Esophagus mucosa (tissue), 1 donor: ENCODE data around the gene ALK. TPM values are rescaled to one million over a fixed set of nuclear protein-coding genes. Genes with fewer than 3 reads are reported as not detected.

Source experiments
- ATAC-seq: fragments of 200-7000 bp; cut with Tn5 transposase; one replicate; pipeline ENCODE4 v1.9.1; 2020
- total RNA-seq: library from RNA; stranded (reverse); gene quantifications from one replicate; pipeline ENCODE4 v1.2.4, GENCODE V29; 2023
- donor health status: DM: yes; HTN: yes; CAD: no.

ALK gene
- total RNA-seq, 1 donor from 2014 or later, result 0.04 TPM

DNA sequence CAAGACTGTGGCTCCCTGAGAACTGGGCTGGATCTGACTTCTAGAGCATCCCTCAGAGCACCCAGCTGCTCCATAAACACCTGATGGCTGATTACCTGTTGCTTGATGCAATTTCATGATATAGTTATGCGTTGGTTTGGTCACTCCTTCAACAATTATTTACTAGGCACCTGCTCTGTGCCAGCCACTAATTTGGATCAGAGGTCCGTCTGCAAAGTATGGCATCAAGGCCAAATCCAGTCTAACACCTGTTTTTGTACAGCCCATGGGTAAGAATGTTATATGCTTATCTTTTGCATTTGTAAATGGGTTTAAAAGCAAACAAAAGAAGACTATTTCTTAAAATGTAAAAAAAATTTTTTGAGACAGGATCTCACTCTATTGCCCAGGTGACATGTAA lies 348.2 kb downstream of the ALK start:
- ATAC-seq, result no peak

DNA sequence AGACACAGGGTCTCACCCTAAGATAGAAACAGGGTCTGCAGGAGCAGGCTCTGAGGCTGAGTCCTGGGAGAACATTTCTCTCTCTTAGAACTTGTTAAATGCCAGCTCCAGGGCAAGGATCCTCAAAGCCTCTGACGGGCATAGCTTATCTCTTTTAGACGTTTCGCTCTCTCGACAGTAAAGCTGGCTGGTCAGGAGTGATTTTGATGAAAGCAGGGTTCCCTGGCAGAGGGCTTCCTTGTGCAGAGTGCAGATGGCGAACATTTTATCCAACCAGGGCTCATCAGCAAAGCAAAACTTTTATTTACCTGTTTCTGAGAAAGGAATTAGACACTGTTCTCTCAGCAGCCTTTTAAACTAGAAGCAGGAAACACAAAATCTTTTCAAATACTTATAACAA lies 350.8 kb downstream of the ALK start:
- ATAC-seq, result no peak

DNA sequence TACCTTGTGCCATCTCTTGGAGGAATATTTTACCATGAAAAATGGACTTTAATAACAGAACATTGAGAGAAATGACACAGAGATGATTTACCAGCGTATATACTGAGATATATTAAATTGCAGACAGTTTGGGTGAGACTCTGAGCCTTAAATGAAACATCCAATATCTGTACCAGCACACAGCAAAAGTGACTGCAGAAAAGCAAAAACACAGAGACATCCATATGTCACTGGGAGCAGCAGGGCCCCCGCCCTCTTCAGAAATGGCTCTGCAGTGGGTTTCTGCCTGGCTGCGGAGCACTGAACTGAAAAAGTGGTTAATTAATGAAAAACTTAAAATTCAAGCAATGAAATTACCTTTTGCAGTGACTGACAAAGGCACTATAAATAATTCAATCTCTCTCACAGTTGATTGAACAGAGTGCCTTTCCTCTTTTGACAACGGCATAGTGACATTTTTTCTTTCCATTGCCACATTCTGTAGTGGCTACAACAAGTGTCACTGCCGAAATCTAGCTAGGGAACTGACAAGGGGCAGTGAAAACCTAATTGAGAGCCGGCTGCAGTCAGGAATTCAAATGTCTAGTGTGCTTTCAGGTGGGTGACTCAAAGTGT lies 353.4 kb downstream of the ALK start:
- ATAC-seq, result no peak

DNA sequence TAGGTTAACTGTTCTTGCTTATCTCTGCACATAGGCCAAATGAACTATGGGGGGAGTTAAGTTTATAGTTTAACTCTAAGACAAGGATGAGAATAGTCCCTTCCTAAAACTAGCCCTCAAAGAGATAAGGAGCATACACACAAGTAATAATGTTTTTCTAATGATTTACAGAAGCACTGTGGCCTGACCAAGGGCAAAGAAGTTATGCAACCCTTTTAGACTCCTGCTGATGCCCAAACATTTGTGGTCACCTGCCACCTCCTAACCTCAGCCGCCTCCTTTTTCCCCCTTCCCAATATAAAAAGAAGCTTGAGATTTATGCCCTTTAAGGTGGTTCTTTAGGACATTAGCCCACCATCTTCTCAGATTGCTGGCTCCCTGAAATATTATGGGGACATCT lies 357.7 kb downstream of the ALK start:
- no peak for ATAC-seq

DNA sequence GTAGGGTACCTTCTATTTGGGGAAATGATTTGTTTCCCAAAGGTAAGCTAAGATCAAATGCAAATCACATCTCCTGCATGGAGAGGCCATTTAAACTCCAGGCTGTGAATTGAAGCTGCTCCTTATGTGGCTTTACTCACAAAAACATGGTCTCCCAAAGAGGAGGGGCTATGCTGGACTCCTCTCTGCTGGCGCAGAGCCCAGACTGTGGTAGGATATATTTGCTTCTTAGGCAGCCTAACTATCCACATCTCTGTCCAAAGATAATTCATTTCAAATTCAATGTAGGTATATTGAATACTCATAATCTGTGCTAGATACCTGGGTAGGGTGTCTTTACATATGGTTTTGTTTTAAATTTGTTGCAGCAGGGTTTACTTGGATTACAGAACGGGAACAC lies 358.5 kb downstream of the ALK start:
- no peak for ATAC-seq

DNA sequence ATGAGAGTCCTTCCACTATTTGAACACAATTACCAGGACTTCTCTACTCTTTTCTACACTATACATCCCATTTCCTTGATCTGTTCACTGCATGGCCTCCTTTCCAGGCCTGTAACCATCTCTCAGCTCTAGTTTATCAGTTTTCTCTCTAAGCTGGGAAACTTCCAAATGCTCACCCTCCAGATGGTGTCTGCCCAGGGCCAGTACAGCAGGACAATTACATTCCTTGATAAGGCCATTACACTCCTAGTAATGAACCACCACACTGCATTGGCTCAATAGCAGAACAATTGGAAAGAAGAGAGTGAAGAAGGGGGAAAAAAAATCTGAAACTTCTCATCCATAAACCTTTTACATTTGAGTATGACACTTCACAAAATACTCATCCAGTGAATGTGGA lies 359.1 kb downstream of the ALK start:
- ATAC-seq, result no peak

DNA sequence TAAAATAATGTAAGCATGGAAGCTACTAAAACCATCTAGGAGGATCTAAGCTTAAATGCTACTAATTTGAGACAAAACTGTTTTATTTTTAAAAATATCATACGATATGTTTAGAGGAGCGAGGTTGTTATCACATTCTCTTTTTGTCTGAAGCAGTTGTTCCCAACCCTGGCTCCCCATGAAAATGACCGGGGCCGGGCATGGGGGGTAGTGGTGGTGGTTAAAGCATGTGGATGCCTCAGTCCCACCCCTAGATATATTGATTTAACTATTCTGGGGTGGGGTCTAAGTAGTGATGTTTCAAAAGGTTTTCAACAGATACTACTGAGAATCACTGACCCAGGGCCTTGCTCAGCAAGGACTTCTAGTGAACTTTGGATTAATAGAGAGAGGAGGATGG lies 359.8 kb downstream of the ALK start:
- ATAC-seq, result no peak

DNA sequence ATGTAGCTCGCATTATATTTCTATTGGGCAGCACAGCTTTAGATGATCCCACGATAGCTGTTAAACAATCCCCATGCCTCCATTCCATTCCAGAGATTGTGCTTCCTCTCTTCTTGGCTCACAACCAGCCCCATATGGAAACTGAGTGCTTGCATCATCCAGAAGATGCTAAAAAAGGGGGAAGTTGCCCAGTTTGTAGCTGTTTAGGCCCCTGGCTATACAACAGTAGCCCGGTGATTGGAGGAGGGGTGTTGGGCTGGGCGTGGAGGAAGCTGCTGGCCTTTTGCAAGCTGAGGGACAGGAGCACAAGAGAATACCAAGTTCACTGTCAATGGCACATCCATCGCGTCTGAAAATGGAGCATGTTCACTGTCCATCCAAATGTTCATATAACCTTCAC lies 360.2 kb downstream of the ALK start:
- no peak for ATAC-seq

DNA sequence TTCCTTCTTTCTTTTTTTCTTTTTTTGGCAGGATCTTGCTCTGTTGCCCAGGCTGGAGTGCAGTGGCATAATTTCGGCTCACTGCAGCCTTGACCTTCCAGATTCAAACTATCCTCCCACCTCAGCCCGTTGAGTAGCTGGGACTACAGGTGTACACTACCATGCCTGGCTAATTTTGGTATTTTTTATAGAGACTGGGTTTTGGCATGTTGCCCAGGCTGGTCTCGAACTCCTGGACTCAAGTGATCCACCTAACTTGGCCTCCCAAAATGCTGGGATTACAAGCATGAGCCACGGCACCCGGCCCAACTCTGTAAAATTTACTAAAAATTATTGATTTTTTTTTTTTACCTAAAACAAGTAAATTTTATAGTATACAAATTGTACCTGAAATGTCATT lies 360.8 kb downstream of the ALK start:
- no peak for ATAC-seq

DNA sequence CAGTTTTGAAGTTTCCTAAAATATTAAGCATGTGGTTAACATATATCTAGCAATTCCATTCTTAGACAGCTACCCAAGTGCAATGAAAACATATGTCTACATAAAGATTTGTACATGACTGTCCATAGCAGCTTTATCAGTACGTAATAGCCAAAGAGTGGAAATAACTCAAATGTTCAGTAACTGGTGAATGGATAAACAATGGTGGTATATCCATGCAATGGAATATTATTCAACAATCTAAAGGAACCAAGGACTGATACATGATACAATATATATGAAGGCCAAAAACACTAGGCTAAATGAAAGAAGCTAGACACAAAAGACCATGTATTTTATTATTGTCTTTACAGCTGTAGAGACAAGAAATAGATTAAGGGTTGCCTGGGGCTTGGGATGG lies 361.4 kb downstream of the ALK start:
- no peak for ATAC-seq

DNA sequence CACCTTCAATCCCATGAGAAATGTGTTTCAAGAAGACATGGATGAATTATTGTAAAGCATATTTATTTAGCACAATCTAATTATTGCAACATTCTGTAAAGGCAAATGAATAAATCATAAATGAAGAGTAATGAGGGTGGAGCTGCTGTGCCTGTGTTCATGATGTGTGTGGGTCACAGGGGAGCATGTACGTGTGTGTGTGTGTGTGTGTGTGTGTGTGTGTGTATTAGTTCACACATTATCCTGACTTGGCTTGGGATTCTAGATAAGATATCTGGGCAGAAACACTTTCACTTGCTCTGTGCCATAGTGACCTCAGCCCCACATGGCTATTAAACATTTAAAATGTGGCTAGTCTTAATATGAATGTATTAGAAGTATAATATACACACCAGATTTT lies 361.8 kb downstream of the ALK start:
- ATAC-seq, result no peak

DNA sequence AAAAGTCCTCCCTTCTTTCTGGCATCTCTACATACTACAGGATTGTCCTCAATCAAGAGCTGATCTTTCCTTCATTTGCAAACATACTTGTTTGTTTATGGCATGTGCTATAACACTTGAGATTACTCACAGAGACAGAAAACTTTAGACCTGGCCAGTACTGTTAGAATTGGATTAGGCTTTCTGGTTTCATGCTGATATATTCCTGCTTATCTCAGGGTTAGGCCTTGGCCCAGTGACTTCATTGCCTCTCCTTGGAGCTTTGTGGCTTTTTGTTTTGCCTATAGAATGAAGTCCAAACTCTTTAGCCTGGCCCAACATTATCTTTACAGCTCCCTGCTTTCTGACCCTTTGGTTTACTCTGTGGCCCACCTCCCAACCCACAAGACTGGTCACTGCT lies 363.3 kb downstream of the ALK start:
- no peak for ATAC-seq

DNA sequence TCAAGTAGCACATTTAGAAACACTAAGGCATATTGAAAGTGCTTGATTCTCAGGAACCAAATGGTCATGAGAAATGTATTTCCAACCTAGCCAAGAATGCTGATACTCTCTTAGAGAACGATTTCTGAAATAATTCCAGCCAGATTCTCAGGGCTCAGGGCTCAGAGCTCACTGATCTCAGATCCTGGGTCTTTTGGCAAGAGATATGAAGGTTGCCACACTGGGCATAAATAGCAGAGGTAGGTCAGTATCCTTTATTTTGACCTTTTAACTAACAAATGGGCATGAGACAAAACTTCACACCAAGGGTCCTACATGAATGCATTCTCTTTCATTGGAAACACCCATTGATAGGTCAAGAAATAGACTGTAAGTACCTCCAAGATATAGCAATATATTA lies 364.1 kb downstream of the ALK start:
- no peak for ATAC-seq

DNA sequence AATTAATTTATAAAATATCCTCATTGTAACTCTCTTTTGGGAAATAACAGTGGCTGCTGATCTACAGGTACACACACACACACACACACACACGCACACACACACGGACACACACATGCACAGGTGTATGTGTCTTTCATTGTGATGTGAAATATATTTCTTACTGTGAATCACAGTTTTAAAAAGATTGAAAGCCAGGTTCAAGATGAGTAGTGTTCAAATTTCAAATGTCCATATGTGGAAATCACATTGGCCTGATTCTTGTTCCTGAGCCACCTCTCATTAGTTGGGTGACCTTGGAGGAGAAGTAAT lies 372.4 kb downstream of the ALK start:
- ATAC-seq, result no peak

DNA sequence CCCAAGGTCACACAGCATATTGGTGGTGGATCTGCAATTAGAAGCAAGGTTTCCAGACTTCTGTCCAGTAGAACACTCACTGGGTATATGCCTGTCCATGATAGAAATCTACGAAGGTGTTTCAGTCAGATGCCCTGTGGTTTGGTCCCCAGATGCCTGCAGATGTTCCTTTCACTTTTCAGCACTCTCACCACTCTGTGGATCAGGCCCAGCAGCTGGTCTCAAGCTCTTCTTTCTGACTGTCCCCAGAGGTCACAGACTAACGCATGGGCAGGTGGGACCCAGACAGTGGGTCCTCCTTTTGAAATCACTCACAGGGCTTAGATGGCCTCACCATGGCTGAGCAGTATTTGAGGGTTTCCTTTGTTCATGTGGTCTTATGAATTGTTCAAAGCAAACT lies 376.5 kb downstream of the ALK start:
- no peak for ATAC-seq

DNA sequence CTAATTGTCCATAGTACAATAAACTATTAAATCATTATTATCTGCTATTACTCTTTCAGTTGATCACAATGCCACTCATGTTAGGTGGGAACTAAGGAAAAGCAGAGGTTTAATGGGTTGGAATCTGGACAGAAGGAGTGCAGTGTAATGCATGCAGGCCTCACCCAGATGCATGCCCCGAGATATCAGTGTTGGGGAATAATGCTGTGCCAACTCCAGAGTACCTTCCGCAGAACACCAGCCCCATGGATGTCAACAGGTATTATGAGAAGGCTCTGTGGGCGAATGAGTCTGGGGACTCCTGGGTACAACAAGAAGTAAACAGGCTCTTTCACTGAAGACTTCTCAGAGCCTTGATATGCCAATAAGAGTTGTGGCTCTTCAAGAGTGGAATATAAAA lies 377.4 kb downstream of the ALK start:
- no peak for ATAC-seq

DNA sequence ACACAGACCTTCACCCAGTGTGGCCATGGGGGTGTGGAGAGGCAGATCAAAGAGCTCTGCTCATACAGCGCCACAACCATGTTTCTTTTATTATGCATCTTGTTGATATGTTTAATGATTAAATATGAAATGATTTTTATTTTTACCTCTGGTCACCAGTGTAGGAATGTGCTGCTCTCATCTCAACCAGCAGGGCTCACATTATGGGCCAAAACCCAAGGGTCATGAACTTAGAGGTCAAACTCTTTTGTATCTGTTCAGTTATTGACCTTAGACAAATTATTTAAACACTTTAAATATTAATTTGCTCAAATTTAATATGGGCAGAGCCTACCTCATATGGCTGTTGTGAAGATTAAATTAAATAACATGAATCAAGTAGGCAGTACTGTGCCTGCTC lies 386.2 kb downstream of the ALK start:
- no peak for ATAC-seq

DNA sequence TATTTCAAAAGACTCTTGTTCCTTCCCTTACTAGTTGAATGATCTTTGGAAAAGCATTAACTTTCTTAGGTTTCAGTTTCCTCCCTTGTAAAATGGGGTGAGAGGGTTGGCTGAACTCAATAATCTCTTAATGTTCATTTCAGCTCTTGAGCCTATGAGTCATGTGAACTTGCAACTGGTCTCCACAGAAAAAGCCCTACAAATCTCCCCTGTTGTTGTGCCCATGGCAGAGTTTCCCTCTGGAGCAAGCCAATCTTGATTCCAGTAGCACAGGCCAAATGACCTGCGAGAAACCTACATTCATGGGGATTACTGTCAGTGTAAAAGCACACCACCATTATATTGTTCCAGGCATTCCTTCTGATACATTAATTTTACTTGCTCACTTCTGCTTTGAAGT lies 388.9 kb downstream of the ALK start:
- ATAC-seq, result no peak

DNA sequence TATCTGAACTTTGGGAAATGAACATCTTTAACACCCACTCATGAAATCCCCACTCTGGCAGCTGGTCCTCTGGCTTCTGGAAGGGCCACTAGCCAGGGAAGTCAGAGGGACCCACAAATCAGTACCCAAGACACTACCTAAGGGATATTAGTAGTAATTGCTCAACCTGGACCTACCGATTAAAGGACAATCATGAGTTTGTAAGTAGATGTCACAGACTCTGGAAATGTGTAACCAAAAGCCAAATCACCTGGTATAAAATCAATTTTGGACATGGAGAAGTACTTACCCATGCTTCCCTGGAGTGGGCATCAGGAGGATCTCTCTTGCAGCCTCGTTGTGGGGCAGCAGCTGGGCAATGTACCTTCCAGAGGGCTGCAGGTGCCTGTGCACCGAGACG lies 389.8 kb downstream of the ALK start:
- ATAC-seq, result no peak

DNA sequence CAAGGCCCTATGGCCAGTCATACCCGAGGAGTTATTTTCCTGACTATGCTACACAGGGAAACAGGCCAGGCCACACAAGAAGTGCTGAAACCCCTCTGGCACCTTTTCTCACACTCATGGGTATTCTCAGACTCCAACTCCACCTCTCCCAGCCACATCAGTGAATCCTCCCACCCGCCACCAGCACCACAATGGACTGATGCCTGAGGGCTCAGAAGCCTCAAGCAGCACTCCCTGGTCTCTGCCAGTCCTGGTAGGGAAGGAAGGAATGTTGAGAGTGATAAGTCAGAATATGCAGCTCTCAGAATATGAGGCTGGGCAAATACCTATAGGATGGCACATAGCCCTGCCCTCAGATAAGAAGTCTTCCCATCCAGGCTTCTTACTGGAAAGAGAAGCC lies 391.1 kb downstream of the ALK start:
- ATAC-seq, result no peak

DNA sequence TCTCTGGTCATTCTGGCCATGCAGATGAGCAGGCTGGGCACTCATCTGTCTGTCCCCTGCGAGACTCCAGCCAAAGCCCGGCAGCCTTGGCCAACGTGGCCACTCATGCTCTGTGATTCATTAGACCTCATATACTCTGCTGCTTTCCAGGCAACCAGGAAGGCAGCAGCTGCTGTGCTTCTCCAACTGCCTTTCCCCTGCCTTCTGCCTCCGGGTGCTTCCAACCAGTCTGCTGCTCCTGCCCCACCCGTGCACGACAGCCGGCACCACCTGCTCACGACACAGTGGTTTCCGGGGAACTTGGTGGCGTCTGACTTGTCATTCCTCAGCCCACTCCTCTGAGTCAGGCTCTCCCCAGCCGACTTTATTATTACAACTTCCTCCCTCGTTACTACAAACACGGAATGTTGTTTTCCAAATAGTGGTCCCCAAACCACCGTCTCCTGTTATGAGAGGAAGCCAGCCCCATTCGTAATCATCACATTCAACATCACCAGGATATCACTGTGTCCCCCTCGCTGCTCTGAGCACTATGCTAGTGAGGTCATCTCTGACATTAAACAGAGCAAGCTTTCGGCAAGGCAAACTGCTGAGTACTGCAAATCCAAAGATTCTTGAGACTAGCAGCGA lies 392.4 kb downstream of the ALK start:
- ATAC-seq, result peak; percentile 35

DNA sequence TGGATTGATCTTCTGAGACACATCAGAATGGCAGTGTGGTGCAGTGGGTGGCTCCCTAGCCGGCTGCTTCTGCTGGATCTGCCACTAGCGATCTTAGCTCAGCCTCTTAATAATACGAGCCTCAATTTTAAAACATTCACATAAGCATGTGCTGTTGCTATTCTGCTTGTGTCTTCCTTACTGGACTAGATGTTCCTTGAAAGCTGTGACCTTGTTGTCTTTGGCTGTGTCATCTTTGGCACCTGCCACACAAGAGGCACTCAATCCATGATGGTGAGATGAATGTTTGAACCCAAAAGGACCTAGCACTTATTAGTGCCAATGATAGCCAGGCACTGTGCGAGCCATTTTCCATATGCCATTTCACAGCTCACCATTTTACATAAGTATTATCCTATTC lies 393.0 kb downstream of the ALK start:
- no peak for ATAC-seq

DNA sequence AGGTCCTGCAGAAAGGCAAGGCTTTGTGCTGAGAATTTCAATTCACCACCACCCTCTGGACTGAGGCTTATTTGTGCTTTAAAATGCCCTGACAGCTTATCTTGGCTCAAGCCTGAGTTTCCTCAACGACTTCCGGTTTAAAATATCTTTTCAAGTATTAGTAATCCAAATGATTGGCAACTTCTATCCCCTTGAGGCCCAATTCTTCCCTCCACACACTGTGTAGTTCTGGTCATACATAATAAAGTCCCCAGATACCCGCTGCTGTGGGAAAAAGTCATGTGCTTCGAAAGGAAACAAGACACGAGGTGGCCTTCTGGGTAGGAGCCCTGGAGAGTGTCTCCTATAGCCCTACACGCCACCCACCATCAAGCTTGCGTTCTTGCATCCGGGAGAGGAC lies 393.4 kb downstream of the ALK start:
- no peak for ATAC-seq

DNA sequence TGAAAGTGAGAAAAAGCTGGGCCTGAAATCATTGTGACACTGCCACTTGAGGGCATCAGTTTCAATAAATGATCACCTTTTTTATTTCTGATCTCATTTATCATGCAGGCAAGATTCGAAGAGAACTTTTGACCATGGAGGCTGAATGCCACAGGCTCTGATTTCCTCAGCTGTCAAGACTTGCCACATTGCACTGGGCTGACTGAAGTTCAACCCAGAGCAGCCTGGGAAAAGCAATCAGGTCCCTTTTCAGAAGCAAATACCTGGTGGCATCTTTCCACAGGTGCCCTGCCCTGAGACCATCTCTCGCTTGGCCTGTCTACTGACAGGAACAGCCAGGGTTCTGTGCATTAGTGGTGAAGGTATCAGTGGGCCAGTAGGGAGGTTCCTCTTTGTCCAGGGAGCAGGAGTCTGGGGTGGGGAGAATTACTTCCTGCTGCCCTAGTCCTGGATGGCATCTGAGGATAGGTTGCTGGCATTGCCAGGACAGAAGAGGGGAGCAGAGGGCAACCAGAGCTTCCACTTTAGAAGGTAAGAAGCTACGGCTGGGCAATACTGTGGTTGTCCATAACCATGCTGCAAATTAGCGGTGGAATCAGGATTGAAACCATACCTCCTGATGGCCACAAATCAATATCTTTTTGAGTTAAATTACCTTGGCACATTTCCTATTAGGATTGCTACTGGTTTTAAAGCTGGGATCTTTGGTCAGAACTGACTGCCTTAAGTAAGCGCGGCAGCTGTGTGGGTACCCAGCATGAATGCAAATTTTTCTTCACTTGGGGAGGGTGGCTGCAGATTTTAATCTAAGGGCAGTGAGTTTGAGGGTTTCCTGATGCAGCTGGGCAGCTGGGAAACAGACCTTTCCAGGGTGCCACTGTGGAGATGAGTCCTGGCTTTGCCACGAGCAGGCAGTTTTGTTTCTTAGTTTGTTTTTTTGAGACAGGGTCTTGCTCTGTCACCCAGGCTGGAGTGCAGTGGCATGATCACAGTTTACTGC lies 394.5 kb downstream of the ALK start:
- no peak for ATAC-seq
